Mesodermal cell (in vitro differentiated cells): ENCODE results near the gene PDZD8.

Experiments
- H3K27ac ChIP-seq: 2 replicates; pipeline ENCODE4 v1.7.0; 2013; ENCODE audit warnings: mild to moderate bottlenecking, low read depth, low read length, moderate library complexity; ENCODE audit not compliant: severe bottlenecking
- H3K36me3 ChIP-seq: 2 replicates; pipeline ENCODE4 v1.7.1; 2013; ENCODE audit warnings: mild to moderate bottlenecking, low read length, moderate library complexity; ENCODE audit not compliant: control insufficient read depth, insufficient read depth
- H3K4me1 ChIP-seq: one replicate; pipeline ENCODE4 v1.7.1; 2013; ENCODE audit warnings: mild to moderate bottlenecking, low read length; ENCODE audit not compliant: insufficient read depth, control insufficient read depth, poor library complexity, severe bottlenecking
- H3K4me3 ChIP-seq: 2 replicates; pipeline ENCODE4 v1.7.0; 2013; ENCODE audit warnings: low read length, control low read depth, mild to moderate bottlenecking; ENCODE audit not compliant: insufficient read depth, poor library complexity, severe bottlenecking; ENCODE audit errors: extremely low read depth
- H3K9me3 ChIP-seq: 2 replicates; pipeline ENCODE4 v1.7.1; 2013; ENCODE audit warnings: mild to moderate bottlenecking, low read length, moderate library complexity; ENCODE audit not compliant: control insufficient read depth
- WGBS, 2 experiments: methylation state at CpG; one replicate each; pipeline ENCODE4 v1.1.5; 2013; ENCODE audit warnings: missing lambda C conversion rate in 2 of 2; ENCODE audit not compliant: insufficient coverage in 2 of 2; 5-methylcytosine and 5-hydroxymethylcytosine counted together

Gene PDZD8

GRCh38 chr10:117256910-117257309, 118.3 kb downstream of the PDZD8 start:
- no peaks in the 10 kb centered on the region for H3K36me3 ChIP-seq
- H3K9me3 ChIP-seq: no peaks in the 10 kb centered on the region
- no peaks in the 10 kb centered on the region for H3K4me1 ChIP-seq
- H3K27ac ChIP-seq: no peak overlapping the region
- 83 to 97% methylated on average over 6 to 9 of the region's 10 CpGs for whole genome bisulfite sequencing, 2 experiments
- H3K4me3 ChIP-seq: no peak overlapping the region

GRCh38 chr10:117255835-117256460, 119.3 kb downstream of the PDZD8 start:
- Histone ChIP-seq H3K4me3 (no peak overlapping the region), H3K27ac (no peak overlapping the region), H3K9me3 (no peaks in the 10 kb centered on the region), H3K36me3 (no peaks in the 10 kb centered on the region), H3K4me1 (no peaks in the 10 kb centered on the region)
- WGBS, 2 experiments: 92% methylated on average over 7 to 8 of the region's 9 CpGs

DNA sequence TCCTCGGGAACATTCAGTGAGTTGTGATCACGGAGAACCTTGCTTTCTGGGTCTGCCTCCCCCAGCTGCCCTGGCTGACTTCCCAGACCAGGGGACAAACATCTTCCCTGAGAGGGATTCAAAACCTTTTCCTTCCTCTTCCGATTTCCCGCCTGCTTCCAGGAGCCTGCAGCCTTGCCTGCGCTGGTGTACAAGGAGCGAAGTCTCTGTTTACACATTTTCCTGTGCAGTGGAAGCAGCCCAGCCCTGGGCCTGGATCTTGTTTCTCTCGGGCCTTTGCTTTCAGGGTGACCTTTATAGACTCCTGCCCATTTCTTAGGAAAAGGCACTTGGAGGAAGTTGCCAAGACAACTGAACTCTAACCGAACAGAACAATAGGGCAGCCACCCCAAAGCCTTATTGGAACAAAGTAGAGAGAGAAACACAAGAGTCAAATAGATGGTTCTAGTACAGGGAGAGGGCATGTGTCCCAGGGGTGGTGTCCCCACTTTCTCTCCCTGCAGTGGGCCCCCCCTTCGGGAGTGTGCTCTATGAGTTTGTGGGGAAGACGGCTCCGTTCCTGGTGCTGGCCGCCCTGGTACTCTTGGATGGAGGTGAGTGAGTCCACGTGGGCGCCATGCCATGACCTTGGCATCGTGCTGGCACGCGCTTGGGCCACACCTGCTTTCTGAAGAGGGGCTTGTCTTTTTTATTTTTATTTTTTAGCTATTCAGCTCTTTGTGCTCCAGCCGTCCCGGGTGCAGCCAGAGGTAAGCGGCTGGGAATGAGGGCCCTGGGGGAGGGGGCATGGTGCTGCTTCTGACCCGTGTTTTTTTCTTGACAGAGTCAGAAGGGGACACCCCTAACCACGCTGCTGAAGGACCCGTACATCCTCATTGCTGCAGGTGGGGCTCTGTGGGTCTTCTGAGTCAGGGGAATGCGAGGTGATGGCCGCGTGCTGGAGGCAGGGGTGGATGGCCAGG, 120.2 kb downstream of the PDZD8 start:
- Histone ChIP-seq H3K4me3 (no peak overlapping the region), H3K27ac (no peak overlapping the region), H3K4me1 (no peaks in the 10 kb centered on the region), H3K9me3 (no peaks in the 10 kb centered on the region), H3K36me3 (no peaks in the 10 kb centered on the region)
- 92 to 95% methylated on average over 16 to 21 of the region's 26 CpGs for WGBS, 2 experiments

DNA sequence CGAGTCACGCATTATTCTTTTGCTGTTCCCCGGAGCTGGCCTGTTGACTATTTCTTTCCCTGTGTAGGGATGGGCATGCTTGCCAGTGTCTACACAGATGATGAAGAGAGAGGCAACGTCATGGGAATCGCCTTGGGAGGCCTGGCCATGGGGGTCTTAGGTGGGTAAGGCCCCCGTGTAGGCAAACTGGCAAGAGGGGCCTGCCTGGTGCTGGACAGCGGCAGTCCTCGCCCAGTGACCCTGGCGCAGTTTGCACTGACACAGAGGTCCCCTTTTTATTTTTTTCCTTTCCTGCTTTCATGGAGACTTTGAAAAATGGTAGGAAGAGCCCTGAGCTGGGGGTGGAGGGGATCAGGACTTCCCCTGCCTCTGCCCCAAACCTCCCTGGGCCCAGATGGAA, 120.9 kb downstream of the PDZD8 start:
- peaks cover 3% of the 10 kb centered on the region for H3K4me1 ChIP-seq
- 71 to 78% methylated on average over 6 of the region's 9 CpGs for WGBS, 2 experiments
- no peak overlapping the region for H3K27ac ChIP-seq
- H3K4me3 ChIP-seq: no peak overlapping the region
- no peaks in the 10 kb centered on the region for H3K36me3 ChIP-seq
- no peaks in the 10 kb centered on the region for H3K9me3 ChIP-seq

DNA sequence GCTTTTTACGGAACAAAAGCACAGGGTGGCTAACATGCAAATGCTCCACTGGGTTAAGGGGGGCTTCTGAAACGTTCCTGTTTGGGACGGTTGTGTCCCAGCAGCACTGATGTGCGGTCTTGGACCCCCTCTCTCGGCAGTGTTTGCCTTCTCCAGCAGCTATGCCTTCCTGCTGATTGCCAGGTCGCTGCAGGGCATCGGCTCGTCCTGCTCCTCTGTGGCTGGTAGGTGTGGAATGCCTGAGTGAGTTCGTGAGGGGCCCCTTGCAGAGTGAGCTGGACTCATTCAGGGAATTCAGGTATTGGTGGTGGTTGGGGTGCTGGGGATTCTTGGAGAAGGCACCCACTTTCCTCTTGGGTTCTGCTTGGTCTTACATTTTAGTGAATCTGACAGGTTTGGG, 121.3 kb downstream of the PDZD8 start:
- H3K9me3 ChIP-seq: no peaks in the 10 kb centered on the region
- peaks cover 7% of the 10 kb centered on the region for H3K4me1 ChIP-seq
- no peak overlapping the region for H3K27ac ChIP-seq
- H3K36me3 ChIP-seq: no peaks in the 10 kb centered on the region
- WGBS, 2 experiments: 76 to 84% methylated on average over 4 to 8 of the region's 9 CpGs
- no peak overlapping the region for H3K4me3 ChIP-seq

DNA sequence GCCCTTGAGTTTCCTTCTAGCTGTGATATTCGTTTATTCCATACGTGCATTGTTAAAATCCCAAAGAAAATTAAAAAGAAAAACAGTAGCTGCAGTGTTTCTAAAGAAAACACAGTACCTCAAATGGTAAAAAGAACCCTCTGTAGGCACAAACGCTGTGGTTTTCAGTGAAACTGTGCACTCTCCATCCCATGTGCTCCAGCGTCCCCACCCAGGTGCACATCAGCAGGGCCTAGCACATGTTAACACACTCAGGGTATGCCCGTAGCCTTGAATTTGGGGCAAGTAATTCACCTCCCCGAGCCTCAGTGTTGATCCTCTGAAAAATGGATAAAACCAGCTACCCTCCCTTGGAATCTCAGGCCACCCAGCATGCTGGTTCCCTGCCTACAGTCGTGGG, 124.8 kb downstream of the PDZD8 start:
- 66 to 69% methylated on average over 4 to 5 of the region's 7 CpGs for WGBS, 2 experiments

DNA sequence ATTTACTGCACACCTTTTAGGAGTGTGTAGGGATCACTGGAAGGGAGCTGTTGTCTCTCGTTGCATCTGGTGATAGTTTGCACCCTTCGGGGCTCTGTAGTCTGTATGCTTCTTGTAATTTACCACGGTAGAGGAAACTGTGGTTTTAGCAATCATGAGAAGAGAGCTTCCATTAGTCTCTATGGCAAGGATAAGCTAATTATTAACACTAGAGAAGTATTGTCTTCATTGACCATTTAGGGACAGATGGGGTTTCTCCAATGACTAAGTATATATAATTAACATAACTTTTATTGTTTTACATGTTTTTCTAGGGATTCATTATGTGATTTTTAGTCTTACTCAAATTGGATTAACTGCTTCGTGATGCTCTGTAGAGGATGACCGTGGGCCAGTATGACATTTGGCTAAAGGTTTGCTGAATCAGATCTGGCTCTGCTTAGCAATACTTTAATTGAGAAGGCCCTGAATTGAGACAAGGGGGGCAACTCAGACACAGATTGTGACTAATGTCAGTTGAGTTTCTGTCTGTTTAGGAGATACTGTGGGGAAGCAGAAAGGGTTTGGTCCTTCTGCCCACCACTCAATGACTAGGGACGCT, 125.6 kb downstream of the PDZD8 start:
- no peaks in the 10 kb centered on the region for H3K9me3 ChIP-seq
- H3K4me1 ChIP-seq: peaks cover 8% of the 10 kb centered on the region
- no peak overlapping the region for H3K27ac ChIP-seq
- 68 to 83% methylated on average over 4 to 6 of the region's 6 CpGs for WGBS, 2 experiments
- no peak overlapping the region for H3K4me3 ChIP-seq
- no peaks in the 10 kb centered on the region for H3K36me3 ChIP-seq

More for the DNA sequence above, 124.8 kb downstream of the PDZD8 start:
- H3K9me3 ChIP-seq: no peaks in the 10 kb centered on the region
- no peak overlapping the region for H3K27ac ChIP-seq
- H3K36me3 ChIP-seq: no peaks in the 10 kb centered on the region
- no peak overlapping the region for H3K4me3 ChIP-seq
- H3K4me1 ChIP-seq: peaks cover 8% of the 10 kb centered on the region

DNA sequence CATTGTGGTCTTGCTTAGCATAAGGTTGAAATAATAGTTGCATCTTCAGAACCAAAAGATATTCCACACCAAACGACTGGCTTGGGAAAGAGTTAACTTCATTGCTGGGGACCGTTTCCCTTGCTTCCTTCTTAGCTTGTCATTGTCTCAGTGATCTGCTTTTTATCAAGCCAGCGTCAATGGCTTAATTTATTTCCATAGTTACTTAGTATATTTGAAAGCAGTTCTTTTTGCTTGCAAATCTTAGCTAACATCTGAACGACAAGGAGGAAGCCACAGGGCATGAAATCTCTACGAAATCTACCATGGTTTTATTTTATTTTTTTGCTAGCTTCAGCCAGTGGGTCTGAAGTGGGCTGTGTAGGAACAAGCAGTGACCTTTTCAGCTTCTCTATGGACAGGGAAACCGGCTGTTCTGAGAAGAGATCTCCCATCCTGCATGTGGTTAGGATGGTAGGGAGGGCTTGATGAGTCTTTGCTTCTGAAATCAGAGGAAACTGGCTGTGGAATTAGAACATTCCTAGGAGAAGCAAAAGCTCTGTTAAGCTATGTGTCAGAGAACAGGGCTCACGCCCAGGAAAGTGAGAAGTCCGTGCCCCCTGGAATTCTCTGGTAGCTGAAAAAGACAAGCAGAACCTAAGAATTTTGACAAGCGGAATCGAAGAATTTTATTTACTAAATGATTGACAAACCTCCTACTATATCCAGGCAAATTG, 126.3 kb downstream of the PDZD8 start:
- Histone ChIP-seq H3K27ac (peak overlapping the region; percentile 59), H3K9me3 (no peaks in the 10 kb centered on the region), H3K4me1 (peaks cover 8% of the 10 kb centered on the region), H3K4me3 (no peak overlapping the region), H3K36me3 (no peaks in the 10 kb centered on the region)
- 73 to 76% methylated on average over 3 to 5 of the region's 10 CpGs for WGBS, 2 experiments

DNA sequence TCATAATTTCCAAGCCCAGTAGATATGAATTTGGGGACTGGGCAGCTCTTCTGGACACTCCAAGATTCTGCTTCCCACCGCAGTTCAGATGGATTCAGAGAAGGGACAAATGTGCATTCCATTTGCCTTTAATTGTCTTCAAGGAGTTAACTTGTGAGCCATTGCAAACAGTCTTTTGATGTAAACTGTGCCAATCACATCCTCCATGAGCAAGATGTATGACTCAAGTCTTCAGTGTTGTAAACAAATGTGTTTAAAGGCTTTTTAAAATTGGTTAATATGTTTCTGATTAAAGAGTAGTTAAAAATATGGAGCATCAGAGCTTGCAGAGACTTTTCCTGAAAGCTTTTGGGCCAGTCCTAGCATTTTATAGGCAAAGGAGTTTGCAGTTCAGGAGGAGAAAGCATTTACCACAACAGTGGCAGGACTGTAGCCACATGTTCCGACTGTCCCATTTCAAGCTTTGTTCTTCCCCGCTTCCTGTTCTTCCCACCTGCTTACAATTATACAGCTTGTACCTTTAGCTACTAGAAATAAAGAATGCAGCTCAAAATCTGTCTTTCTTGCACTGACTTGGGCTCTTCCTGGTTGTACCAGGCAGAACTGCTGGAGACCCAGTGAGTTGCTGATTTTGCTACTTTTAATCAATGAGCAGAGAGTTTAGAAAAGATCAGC, 128.1 kb downstream of the PDZD8 start:
- Histone ChIP-seq H3K4me1 (peaks cover 8% of the 10 kb centered on the region), H3K9me3 (no peaks in the 10 kb centered on the region), H3K4me3 (no peak overlapping the region), H3K36me3 (no peaks in the 10 kb centered on the region), H3K27ac (no peak overlapping the region)
- WGBS, 2 experiments: 95 to 100% methylated on average over 3 of the region's 3 CpGs

- Histone ChIP-seq H3K36me3 (no peaks in the 10 kb centered on the region), H3K4me1 (no peaks in the 10 kb centered on the region), H3K9me3 (no peaks in the 10 kb centered on the region), H3K27ac (no peak overlapping the region), H3K4me3 (no peak overlapping the region)
- WGBS, 2 experiments: 80 to 93% methylated on average over 4 to 7 of the region's 8 CpGs
These were observed 132.8 kb downstream of the PDZD8 start for GRCh38 chr10:117242463-117242832.
